Sigmoid colon (tissue), 7 donors: Measurements from ENCODE around the gene SMC4. TPM values are rescaled to one million over a fixed set of nuclear protein-coding genes. Genes with fewer than 3 reads are reported as not detected.
"Not testable (repeated sequence)": the region's sequence is repeated elsewhere in the genome, so short reads cannot be mapped to it uniquely, and the experiment has no call there.

Source experiments
- DNase-seq: peaks from one replicate; pipeline ENCODE4 v3.0.0-alpha.2; 2019
- H3K27ac ChIP-seq, 4 donors: fragments of 200-600 bp; sonication (generic); one replicate each; pipeline ENCODE4 v1.5.1; 2016 to 2019; ENCODE audit warnings: mild to moderate bottlenecking in 1 of 4
- H3K27me3 ChIP-seq, 3 donors: fragments of 200-600 bp; sonication (generic); one replicate each; pipeline ENCODE4 v1.5.1; 2019; ENCODE audit warnings: mild to moderate bottlenecking in 1 of 3
- H3K36me3 ChIP-seq, 4 donors: fragments of 200-600 bp; sonication (generic); one replicate each; pipeline ENCODE4 v1.5.1; 2016 to 2019
- H3K4me1 ChIP-seq, 4 donors: fragments of 200-600 bp; sonication (generic); one replicate each; pipeline ENCODE4 v1.5.1; 2017 to 2019
- H3K4me3 ChIP-seq, 4 donors: fragments of 200-600 bp; sonication (generic); one replicate each; pipeline ENCODE4 v1.5.1; 2017 to 2019; ENCODE audit warnings: mild to moderate bottlenecking in 2 of 4, moderate library complexity in 1 of 4
- H3K9me3 ChIP-seq, 4 donors: fragments of 200-600 bp in 3 of 4; sonication (generic) in 3 of 4; one replicate each; pipeline versions ENCODE4 v1.5.1 to v1.6.1; 2013 to 2019
- CTCF ChIP-seq, 4 experiments: fragments of 450-650 bp in 3 of 4; fragments of 200-600 bp in 1 of 4; IDR thresholded peaks; one replicate each; pipeline ENCODE4 v1.5.1; 2016 to 2019; ENCODE audit warnings: antibody characterized with exemption in 4 of 4, mild to moderate bottlenecking in 3 of 4, moderate library complexity in 2 of 4
- EP300 ChIP-seq, 4 donors: sonication (generic); formaldehyde crosslinking; IDR thresholded peaks; one replicate each; pipeline ENCODE4 v1.6.1; 2017; ENCODE audit warnings: antibody characterized with exemption in 4 of 4
- POLR2A ChIP-seq, 2 donors: fragments of 450-650 bp; IDR thresholded peaks; one replicate each; pipeline ENCODE4 v1.6.1; 2016; ENCODE audit warnings: antibody characterized with exemption in 2 of 2, mild to moderate bottlenecking in 2 of 2, moderate library complexity in 2 of 2
- POLR2AphosphoS5 ChIP-seq, 4 donors: sonication (generic); formaldehyde crosslinking; IDR thresholded peaks; one replicate each; pipeline ENCODE4 v1.6.1; 2017; ENCODE audit warnings: antibody characterized with exemption in 4 of 4
- WGBS, 2 donors: extraction: QIAGEN DNeasy Blood & Tissue Kit; methylation state at CpG; one replicate each; pipeline ENCODE4 v1.1.7; 2013; 5-methylcytosine and 5-hydroxymethylcytosine counted together
- intact Hi-C: fragments of 100-400 bp; cut with DNase I; formaldehyde crosslinking; loops from one replicate; pipeline ENCODE4 v1.15.1; 2023
- polyA plus RNA-seq, 3 donors: library from polyadenylated mRNA; stranded (reverse); fragments of 200-250 nt; gene quantifications; one replicate each; pipeline ENCODE4 v1.2.3, GENCODE V29; 2013
- total RNA-seq, 4 donors: library from RNA; depleted of rRNA; stranded (reverse); fragments of >200 nt; gene quantifications; one replicate each; pipeline ENCODE4 v1.1.0, GENCODE V29; 2016
- donor health status: healthy with polysubstance abuse.
- donor health status: Bipolar disorder and iron deficiency.
- donor health status: healthy.

Gene SMC4
- total and polyA plus RNA-seq, 7 donors = 13.8 to 44.6 (median 28.0) TPM

- Histone ChIP-seq H3K27ac (peak overlapping the region in 3 of 4 donors; percentile 83 to 88 (median 84)), H3K36me3 (no peaks in the 10 kb centered on the region), H3K27me3 (no peaks in the 10 kb centered on the region), H3K9me3 (no peaks in the 10 kb centered on the region), H3K4me1 (peaks cover 0 to 26% (median 18%) of the 10 kb centered on the region in 4 donors), H3K4me3 (no peak overlapping the region)
- WGBS, 2 donors = 87 to 89% methylated on average over 4 of the region's 4 CpGs
- intact Hi-C loops = no loop called here
- no peak for TF ChIP-seq CTCF (IDR thresholded peaks at IDR 0.05)
- TF ChIP-seq POLR2A (IDR thresholded peaks at IDR 0.05) = no peak
- TF ChIP-seq POLR2AphosphoS5 (IDR thresholded peaks at IDR 0.05) = no peak
- TF ChIP-seq EP300 (IDR thresholded peaks at IDR 0.05) = no peak
- DNase-seq = no peak
These were observed 52.2 kb downstream of the SMC4 start for GRCh38 chr3:160451602-160452001.

GRCh38 chr3:160452251-160452650 is 52.8 kb downstream of the SMC4 start:
- 95 to 98% methylated on average over 19 of the region's 19 CpGs for WGBS, 2 donors
- H3K4me3 ChIP-seq, H3K27ac ChIP-seq, intact Hi-C loops, DNase-seq, H3K9me3 ChIP-seq, H3K36me3 ChIP-seq, H3K27me3 ChIP-seq: not testable (repeated sequence)
- H3K4me1 ChIP-seq = peaks cover 0 to 26% (median 18%) of the 10 kb centered on the region in 4 donors

- TF ChIP-seq POLR2A (IDR thresholded peaks at IDR 0.05) (no peak), EP300 (IDR thresholded peaks at IDR 0.05) (no peak), POLR2AphosphoS5 (IDR thresholded peaks at IDR 0.05) (no peak), CTCF (IDR thresholded peaks at IDR 0.05) (no peak)
- Histone ChIP-seq H3K36me3 (no peaks in the 10 kb centered on the region), H3K9me3 (no peaks in the 10 kb centered on the region), H3K4me1 (peaks cover 0 to 9% (median 6%) of the 10 kb centered on the region in 4 donors), H3K27me3 (no peaks in the 10 kb centered on the region), H3K27ac (no peak overlapping the region), H3K4me3 (no peak overlapping the region)
- 54 to 72% methylated on average over 1 of the region's 1 CpG for WGBS, 2 donors
- intact Hi-C loops = no loop called here
- DNase-seq = no peak
These were observed 55.5 kb downstream of the SMC4 start for GRCh38 chr3:160454995-160455394.

- H3K9me3 ChIP-seq = no peaks in the 10 kb centered on the region
- 91 to 94% methylated on average over 3 of the region's 3 CpGs for WGBS, 2 donors
- intact Hi-C loops = no loop called here
- H3K4me3 ChIP-seq = no peak overlapping the region
- H3K4me1 ChIP-seq = peaks cover 0 to under 1% (median 0%) of the 10 kb centered on the region in 4 donors
- H3K27me3 ChIP-seq = no peaks in the 10 kb centered on the region
- no peak for DNase-seq
- no peak overlapping the region for H3K27ac ChIP-seq
- no peaks in the 10 kb centered on the region for H3K36me3 ChIP-seq
- TF ChIP-seq EP300 (IDR thresholded peaks at IDR 0.05) = no peak
- TF ChIP-seq POLR2A (IDR thresholded peaks at IDR 0.05) = no peak
- TF ChIP-seq CTCF (IDR thresholded peaks at IDR 0.05) = no peak
- no peak for TF ChIP-seq POLR2AphosphoS5 (IDR thresholded peaks at IDR 0.05)
These were observed 56.4 kb downstream of the SMC4 start for GRCh38 chr3:160455846-160456245.

- no peaks in the 10 kb centered on the region for H3K27me3 ChIP-seq
- H3K4me1 ChIP-seq = no peaks in the 10 kb centered on the region
- intact Hi-C loops = no loop called here
- DNase-seq = no peak
- TF ChIP-seq POLR2AphosphoS5 (IDR thresholded peaks at IDR 0.05) = no peak
- no peak for TF ChIP-seq EP300 (IDR thresholded peaks at IDR 0.05)
- TF ChIP-seq POLR2A (IDR thresholded peaks at IDR 0.05) = no peak
- TF ChIP-seq CTCF (IDR thresholded peaks at IDR 0.05) = no peak
- no peak overlapping the region for H3K4me3 ChIP-seq
- no peaks in the 10 kb centered on the region for H3K36me3 ChIP-seq
- no peaks in the 10 kb centered on the region for H3K9me3 ChIP-seq
- H3K27ac ChIP-seq = no peak overlapping the region
- WGBS, 2 donors = 79 to 85% methylated on average over 4 of the region's 4 CpGs
These were observed 58.7 kb downstream of the SMC4 start for GRCh38 chr3:160458151-160458550.
